GM12878 (cell line): ENCODE data around the gene ABCF1. TPM values are rescaled to one million over a fixed set of nuclear protein-coding genes. Genes with fewer than 3 reads are reported as not detected.
A peak's percentile ranks its signal among the peaks of the same experiment; 100 is the strongest.

Source experiments
- ATF7 ChIP-seq: fragments of 450-650 bp; IDR thresholded peaks from 2 replicates; pipeline ENCODE4 v1.6.1; 2016; ENCODE audit warnings: low read depth, mild to moderate bottlenecking
- BCLAF1 ChIP-seq: fragments of 450-650 bp; IDR thresholded peaks from 2 replicates; pipeline ENCODE4 v1.6.1; 2017; ENCODE audit warnings: antibody characterized with exemption, mild to moderate bottlenecking, moderate library complexity
- BMI1 ChIP-seq: fragments of 450-650 bp; IDR thresholded peaks from 2 replicates; pipeline ENCODE4 v1.6.1; 2016; ENCODE audit warnings: mild to moderate bottlenecking, moderate library complexity, borderline replicate concordance
- EZH2 ChIP-seq: IDR thresholded peaks from 2 replicates; pipeline ENCODE4 v1.6.1; 2012; ENCODE audit warnings: low read depth, mild to moderate bottlenecking, control low read depth, inconsistent platforms, low read length, borderline replicate concordance; ENCODE audit not compliant: control insufficient read depth
- GABPA ChIP-seq: IDR thresholded peaks from 2 replicates; pipeline ENCODE4 v1.6.1; 2014; ENCODE audit warnings: antibody characterized with exemption, low read depth, mild to moderate bottlenecking, inconsistent platforms
- NKRF ChIP-seq: fragments of 450-650 bp; conservative IDR thresholded peaks from 2 replicates; pipeline ENCODE4 v1.6.1; 2017; ENCODE audit warnings: mild to moderate bottlenecking, moderate library complexity
- RBBP5 ChIP-seq: fragments of 200-600 bp; sonication (generic); conservative IDR thresholded peaks from 2 replicates; pipeline ENCODE4 v1.6.1; 2016
- SMAD5 ChIP-seq: IDR thresholded peaks from 2 replicates; pipeline ENCODE4 v1.6.1; 2016; ENCODE audit warnings: antibody characterized with exemption, low read depth
- ZBTB40 ChIP-seq: fragments of 450-650 bp; IDR thresholded peaks from 2 replicates; pipeline ENCODE4 v1.6.1; 2016; ENCODE audit warnings: mild to moderate bottlenecking, moderate library complexity, borderline replicate concordance
- ZNF24 ChIP-seq: fragments of 450-650 bp; IDR thresholded peaks from 2 replicates; pipeline ENCODE4 v1.6.1; 2017; ENCODE audit warnings: antibody characterized with exemption, mild to moderate bottlenecking
- ZNF274 ChIP-seq: IDR thresholded peaks from one replicate; pipeline ENCODE4 v1.8.0; 2011; ENCODE audit not compliant: insufficient read length, insufficient read depth
- ZNF592 ChIP-seq: fragments of 450-650 bp; IDR thresholded peaks from 2 replicates; pipeline ENCODE4 v1.6.1; 2017; ENCODE audit warnings: mild to moderate bottlenecking, moderate library complexity
- polyA plus RNA-seq, 11 experiments: library from polyadenylated mRNA; depleted of rRNA in 4 of 11; unstranded in 6 of 11; stranded (reverse) in 5 of 11; fragments of >200 nt; fragmentation: Nextera tagmentation in 4 of 11; fragmentation: Illumina TruSeq in 1 of 11; extraction: Ambion mirVana in 4 of 11; extraction: Trizol in 1 of 11; gene quantifications; 1 replicate in 1 of 11; 2 replicates in 10 of 11; pipeline versions ENCODE4 v1.2.1 to v1.2.3, GENCODE V29; 2011 to 2016; ENCODE audit warnings: inconsistent platforms in 2 of 11, missing spikeins in 2 of 11, low read depth in 1 of 11
- total RNA-seq, 4 experiments: library from RNA; depleted of rRNA in 3 of 4; stranded (reverse); fragments of >200 nt in 3 of 4; fragmentation: Illumina TruSeq in 1 of 4; extraction: Trizol in 1 of 4; gene quantifications; 2 replicates each; pipeline versions ENCODE4 v1.2.1 to v1.2.3, GENCODE V29; 2013 to 2021

ABCF1 gene
- total and polyA plus RNA-seq, 10 of the 15 experiments (the other 5 are each of a cell fraction or from before 2014, with no cell fraction given): 21.3 to 79.6 (median 55.9) TPM

- TF ChIP-seq ZBTB40 (peak; percentile 95), ZNF274 (no peak), NKRF (peak; percentile 86), RBBP5 (no peak), BCLAF1 (no peak), EZH2 (no peak), ZNF24 (no peak), ZNF592 (no peak), SMAD5 (peak; percentile 94), GABPA (peak; percentile 89), BMI1 (no peak), ATF7 (peak; percentile 32)
Observed at GRCh38 chr6:30571075-30571761, at the start of gene ABCF1 (continued).
